ENCODE results near the gene KRTCAP2.
A peak's percentile ranks its signal among the peaks of the same experiment; 100 is the strongest.

The KRTCAP2 gene

GRCh38 chr1:155131285-155131684, 41.8 kb downstream of the KRTCAP2 start:
- FAIRE-seq, result no peak
- TF ChIP-seq POLR2A (IDR thresholded peaks at IDR 0.05; ENCODE audit: low read depth, low read length), result no peak

GRCh38 chr1:155130272-155131006, 42.7 kb downstream of the KRTCAP2 start:
- no peak for DNase-seq (ENCODE audit: insufficient read length, low spot score)
- TF ChIP-seq POLR2A (IDR thresholded peaks at IDR 0.05; ENCODE audit: low read depth, low read length), result no peak
- FAIRE-seq, result no peak

More at GRCh38 chr1:155131285-155131684, 41.8 kb downstream of the KRTCAP2 start:
- no peak for DNase-seq (ENCODE audit: insufficient read length, low spot score)

- DNase-seq (ENCODE audit: insufficient read length, low spot score) (no peak), FAIRE-seq (no peak)
- TF ChIP-seq POLR2A (IDR thresholded peaks at IDR 0.05; ENCODE audit: low read depth, low read length), result no peak
These were observed 44.2 kb downstream of the KRTCAP2 start for GRCh38 chr1:155128755-155129473.

DNA sequence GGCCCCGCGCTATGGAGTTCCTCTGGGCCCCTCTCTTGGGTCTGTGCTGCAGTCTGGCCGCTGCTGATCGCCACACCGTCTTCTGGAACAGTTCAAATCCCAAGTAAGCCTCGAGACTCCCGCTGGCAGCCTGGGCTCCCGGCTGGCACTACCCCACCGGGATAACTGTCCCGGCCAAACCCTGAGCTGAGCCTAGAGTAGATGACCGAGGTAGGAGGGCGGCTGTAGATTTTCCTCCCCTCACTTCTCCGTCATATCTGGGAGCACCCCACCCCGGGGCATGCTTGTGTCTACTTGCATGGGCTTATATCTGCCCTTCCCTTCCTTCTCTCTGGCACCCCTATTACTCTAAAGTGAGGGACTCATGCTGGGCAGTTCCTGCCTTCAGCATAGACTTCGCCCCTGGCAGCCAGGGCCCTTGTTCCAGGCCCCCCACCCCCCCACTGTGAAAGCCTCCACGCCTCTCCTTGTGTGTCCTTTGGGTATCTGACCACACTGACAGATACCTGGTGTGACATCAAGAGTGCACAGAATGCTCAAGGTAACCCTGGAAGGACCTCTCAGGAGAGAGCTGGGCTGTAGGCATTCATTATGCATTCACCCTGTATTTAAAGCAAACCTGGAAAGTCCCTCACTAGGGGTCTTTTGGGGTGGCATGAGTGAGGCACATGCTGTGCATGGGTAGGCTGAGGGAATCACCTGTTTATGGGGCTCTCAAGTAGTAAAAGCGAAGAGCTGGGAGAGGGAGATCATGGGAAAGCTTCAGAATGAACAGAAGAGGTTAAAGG, 44.9 kb downstream of the KRTCAP2 start:
- no peak for FAIRE-seq
- TF ChIP-seq POLR2A (IDR thresholded peaks at IDR 0.05; ENCODE audit: low read depth, low read length), result no peak
- no peak for DNase-seq (ENCODE audit: insufficient read length, low spot score)

- TF ChIP-seq POLR2A (IDR thresholded peaks at IDR 0.05; ENCODE audit: low read depth, low read length), result peak; percentile 41; the same call in 1 of the 2 replicates
- DNase-seq (ENCODE audit: insufficient read length, low spot score), result peak; percentile 45
- no peak for FAIRE-seq
These were observed 45.8 kb downstream of the KRTCAP2 start, which contains the start of gene EFNA1 for GRCh38 chr1:155127105-155127966. Gene EFNA1, plus strand, starts transcription at chr1:155127876. Its CDS starts 102 bp downstream, at chr1:155127978.

DNA sequence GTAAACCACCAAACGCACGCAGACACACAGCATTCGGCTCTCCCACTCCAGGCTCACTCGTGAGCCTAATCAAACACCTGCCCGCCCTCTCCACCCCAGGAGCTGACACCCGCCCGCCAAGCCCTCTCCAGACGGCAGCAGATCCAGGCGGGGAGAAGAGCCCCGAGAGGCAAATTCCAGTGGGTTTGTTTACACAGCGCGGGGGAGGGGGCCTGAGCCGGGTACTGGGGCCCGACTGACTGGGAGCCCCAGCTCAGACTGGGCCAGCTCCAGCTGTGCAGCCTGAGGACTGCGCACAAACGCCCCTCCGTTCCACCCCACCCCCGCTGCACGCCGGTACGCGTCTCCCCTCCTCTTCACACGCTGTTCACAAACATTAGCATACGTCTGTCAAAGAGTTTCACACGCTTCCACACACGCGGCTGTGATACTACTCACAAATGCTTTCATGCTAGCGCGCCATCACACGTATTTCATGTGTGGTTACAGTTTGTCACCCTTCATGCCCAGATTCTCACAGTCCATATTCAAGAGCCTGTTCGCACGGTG, 46.5 kb downstream of the KRTCAP2 start:
- FAIRE-seq (no peak), DNase-seq (ENCODE audit: insufficient read length, low spot score) (no peak)

DNA sequence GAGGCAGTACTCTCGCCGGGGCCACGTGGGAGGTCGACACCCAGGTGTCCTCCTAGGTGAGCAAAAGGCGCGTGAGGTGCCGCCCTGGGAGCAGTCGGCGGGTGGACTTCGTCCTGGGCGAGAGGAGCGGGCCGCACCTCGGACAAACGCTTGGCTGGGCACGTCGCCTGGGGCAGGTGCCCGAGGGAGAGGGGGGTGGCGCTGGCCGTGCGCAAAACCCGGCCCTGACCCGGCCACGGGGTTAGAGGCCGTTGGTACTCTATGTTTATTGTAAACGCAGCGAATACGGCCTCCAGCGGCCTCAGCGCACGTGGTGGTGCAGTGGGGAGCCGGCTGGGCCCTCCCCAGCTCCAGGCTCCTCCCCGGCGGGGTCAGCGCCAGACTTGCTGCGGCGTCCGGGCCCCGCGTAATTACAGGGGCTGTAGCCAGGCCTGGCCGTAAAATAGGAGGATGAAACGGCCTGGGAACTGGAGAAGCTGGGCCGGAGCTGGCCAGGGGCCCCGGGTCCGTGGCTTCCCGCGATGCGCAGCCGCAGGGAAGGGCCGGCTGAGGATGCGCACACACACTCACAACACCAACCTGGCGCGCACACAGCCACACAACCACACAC, 47.1 kb downstream of the KRTCAP2 start:
- TF ChIP-seq POLR2A (IDR thresholded peaks at IDR 0.05; ENCODE audit: low read depth, low read length), result no peak
- DNase-seq (ENCODE audit: insufficient read length, low spot score) (no peak), FAIRE-seq (no peak)

More for the DNA sequence above, 46.5 kb downstream of the KRTCAP2 start:
- no peak for TF ChIP-seq POLR2A (IDR thresholded peaks at IDR 0.05; ENCODE audit: low read depth, low read length)

- DNase-seq (ENCODE audit: insufficient read length, low spot score) (no peak), FAIRE-seq (no peak)
- TF ChIP-seq POLR2A (IDR thresholded peaks at IDR 0.05; ENCODE audit: low read depth, low read length), result no peak
These were observed 47.6 kb downstream of the KRTCAP2 start for GRCh38 chr1:155125511-155125945.

GRCh38 chr1:155124503-155125463, 48.3 kb downstream of the KRTCAP2 start:
- no peak for FAIRE-seq
- TF ChIP-seq POLR2A (IDR thresholded peaks at IDR 0.05; ENCODE audit: low read depth, low read length), result no peak
- DNase-seq (ENCODE audit: insufficient read length, low spot score), result no peak

- FAIRE-seq (no peak), DNase-seq (ENCODE audit: insufficient read length, low spot score) (no peak)
- TF ChIP-seq POLR2A (IDR thresholded peaks at IDR 0.05; ENCODE audit: low read depth, low read length), result no peak
These were observed 49.3 kb downstream of the KRTCAP2 start for GRCh38 chr1:155123801-155124200.

GRCh38 chr1:155122308-155122707, 50.8 kb downstream of the KRTCAP2 start:
- no peak for DNase-seq (ENCODE audit: insufficient read length, low spot score)
- no peak for TF ChIP-seq POLR2A (IDR thresholded peaks at IDR 0.05; ENCODE audit: low read depth, low read length)
- FAIRE-seq, result no peak

All from H54 (cell line).